Fibroblast of skin of right biceps (primary cell): Measurements from ENCODE around the gene TGFBR3L.

Source experiments
- DNase-seq: peaks from one replicate; pipeline ENCODE4 v3.0.0-alpha.2; 2013

Gene TGFBR3L

DNA sequence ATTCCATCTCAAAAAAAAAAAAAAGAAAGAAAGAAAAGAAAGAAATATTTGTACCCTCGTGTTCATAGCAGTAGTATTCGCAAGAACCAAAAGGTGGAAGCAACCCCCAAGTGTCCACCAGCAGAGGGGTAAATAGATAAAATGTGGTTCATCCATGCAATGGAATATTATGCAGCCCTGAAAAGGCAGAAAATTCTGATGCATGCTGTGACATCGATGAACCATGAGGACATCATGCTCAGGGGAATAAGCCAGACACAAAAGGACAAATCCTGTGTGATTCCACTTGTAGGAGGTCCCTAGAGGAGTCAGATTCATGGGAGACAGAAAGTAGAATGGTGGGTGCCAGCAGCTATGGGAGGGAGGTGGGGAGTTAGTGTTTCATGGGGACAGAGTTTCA, 32.7 kb upstream of the TGFBR3L start:
- no peak for DNase-seq

DNA sequence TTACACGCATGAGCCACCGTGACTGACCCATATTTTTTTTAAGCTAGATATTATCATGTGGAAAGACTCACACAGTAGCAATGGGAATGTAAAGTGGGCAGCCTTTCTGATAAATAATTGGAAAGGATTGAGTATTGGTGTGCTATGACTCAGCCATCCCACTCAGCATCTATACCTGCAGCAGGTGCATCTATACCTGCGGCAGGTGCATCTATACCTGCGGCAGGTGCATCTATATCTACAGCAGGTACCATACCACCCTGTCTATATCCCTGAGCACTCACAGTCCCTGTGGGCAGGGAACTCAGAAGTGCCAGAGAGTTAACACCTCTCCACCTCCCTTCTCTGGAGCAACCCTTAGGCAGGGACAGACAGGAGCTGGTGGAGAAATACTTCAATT, 31.5 kb upstream of the TGFBR3L start:
- DNase-seq: no peak

- DNase-seq: no peak
These were observed 30.6 kb upstream of the TGFBR3L start for GRCh38 chr19:7883796-7884570.

DNA sequence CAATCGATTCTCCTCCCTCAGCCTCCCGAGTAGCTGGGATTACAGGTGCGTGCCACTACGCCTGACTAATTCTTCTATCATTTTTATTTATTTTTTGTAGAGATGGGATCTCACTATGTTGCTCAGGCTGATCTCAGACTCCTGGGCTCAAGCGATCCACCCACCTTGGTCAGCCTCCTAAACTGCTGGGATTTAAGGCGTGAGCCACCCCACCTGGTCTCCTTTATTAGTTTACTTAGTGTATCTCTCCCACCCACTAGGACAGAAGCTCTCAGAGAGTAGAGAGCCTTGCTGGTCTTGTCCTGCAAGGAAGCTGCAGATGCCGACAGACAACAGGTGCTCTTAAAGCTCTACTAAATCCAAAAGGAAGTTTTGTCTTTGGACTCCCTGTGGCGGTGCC, 28.8 kb upstream of the TGFBR3L start:
- no peak for DNase-seq

DNA sequence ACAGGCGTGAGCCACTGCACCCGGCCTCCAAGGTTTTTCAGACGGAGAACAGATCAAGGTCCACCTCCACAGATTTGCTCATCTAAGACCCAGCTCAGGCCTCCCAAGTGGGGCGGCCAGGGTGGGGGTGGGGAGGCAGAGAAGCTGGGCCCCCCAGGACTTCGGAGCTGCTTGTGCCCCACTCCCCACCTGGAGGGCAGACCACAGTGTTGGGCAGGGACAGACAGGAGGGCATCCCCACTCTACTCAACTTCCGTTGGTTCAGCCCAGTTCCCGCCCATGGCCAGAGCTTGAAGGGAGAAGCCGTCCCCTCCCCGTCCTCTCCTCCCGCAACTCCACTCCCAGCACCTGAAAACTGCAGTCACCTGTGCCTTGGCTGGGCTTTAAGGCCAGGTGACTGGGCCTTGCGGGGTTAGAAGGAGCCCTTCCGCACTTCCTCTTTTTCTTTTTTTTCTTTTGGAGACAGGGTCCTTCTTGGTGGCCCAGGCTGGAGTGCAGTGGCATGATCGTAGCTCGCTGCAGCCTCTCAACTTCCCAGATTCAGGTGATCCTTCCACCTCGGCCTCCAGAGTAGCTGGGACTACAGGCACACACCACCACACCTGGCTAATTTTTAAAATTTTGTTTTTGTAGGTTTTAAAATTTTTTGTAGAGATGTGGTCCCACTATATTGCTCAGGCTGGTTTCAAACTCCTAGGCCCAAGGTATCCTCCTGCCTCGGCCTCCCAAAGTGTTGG, 27.1 kb upstream of the TGFBR3L start:
- DNase-seq: no peak

DNA sequence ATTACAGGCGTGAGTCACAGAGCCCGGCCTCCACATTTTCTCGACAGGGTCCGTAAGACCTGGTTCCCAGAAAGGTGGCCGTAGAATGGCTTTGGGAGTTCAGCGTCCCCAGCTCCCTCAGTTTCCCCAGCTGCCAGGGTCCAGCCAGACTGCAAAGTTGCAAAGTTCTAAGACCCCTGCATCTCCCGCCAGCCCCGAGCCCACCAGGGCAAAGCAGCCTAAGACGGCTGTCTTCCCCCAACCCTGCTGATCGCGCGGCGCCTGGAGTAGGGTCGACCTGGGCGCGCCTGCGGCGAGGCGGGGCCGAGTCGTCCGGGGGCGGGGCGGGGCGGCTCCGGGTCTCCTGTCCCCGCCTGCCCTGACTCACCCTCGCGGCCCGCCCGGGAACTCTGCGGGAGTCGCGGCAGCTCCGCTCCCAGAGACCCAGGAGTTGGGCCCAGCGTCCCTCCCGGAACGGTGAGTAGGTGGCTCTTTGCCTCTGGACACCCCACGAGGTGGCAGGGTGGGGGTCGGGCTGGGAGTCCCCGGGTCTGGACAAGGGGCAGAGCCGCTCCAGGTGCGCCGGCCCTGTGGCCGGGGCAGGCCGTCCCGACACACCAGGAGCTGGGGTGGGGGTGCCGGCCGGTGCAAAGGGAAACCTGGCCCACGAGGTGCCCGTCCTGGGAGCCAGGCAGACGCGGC, 26.3 kb upstream of the TGFBR3L start, which contains the start of gene LRRC8E:
Gene LRRC8E (plus strand): TSS at position 366 of the 681 bp plus-strand sequence. CDS start 7,094 bp downstream, outside the sequence.
- DNase-seq: peak; percentile 79

GRCh38 chr19:7888826-7889217, 25.8 kb upstream of the TGFBR3L start:
- no peak for DNase-seq

GRCh38 chr19:7893362-7894101, 21.1 kb upstream of the TGFBR3L start:
- DNase-seq: peak; percentile 52

DNA sequence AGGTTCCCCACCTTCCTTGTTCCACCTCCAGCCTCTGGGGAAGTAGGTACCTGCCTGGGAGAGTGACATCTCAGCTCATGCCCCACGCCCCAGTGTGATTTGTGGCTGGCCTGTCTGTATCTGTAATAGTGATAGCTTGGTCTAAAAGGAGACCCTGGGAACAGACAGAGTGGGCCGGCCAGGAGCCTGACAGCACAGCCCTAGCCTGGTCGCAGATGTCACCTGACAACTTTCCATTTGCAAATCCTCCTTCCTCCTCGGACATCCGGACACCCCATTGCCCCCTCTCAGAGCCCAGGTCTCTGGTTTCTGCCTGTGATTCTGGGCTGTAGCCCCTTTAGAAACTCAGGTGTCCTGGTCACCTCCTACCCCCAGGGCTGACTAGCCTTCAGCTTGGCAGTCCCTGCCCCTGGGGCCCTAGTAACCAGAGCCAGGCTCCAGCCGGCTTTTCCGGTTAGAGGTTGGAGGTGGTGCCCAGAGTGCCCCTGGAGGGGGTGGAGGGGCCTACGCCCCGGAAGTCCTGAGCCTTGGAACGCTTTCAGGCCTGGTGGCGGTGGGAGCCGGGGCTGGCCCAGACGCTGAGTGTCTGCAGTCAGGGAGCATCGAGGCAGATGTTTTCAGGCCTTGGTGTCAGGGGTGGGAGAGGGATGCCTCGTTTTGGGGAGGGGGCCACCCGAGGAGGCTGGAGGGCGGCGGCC, 19.9 kb upstream of the TGFBR3L start:
- no peak for DNase-seq

GRCh38 chr19:7895565-7895964, 19.1 kb upstream of the TGFBR3L start:
- no peak for DNase-seq

DNA sequence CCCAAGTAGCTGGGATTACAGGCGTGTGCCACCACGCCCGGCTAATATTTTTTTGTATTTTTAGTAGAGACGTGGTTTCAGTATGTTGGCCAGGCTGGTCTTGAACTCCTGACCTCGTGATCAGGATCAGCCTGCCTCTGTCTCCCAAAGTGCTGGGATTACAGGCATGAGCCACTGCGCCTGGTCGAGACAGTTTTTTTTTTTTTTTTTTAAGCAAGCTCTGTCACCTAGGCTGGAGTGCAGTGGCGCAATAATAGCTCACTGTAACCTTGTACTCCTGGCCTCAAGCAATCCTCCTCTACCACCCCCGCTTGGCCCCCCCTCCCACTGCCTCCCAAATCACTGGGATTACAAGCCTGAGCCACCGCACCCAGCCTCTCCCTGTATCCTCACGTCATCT, 17.3 kb upstream of the TGFBR3L start:
- DNase-seq: no peak

- no peak for DNase-seq
These were observed 15.7 kb upstream of the TGFBR3L start for GRCh38 chr19:7898967-7899366.

GRCh38 chr19:7899751-7900378, 14.8 kb upstream of the TGFBR3L start:
- no peak for DNase-seq

DNA sequence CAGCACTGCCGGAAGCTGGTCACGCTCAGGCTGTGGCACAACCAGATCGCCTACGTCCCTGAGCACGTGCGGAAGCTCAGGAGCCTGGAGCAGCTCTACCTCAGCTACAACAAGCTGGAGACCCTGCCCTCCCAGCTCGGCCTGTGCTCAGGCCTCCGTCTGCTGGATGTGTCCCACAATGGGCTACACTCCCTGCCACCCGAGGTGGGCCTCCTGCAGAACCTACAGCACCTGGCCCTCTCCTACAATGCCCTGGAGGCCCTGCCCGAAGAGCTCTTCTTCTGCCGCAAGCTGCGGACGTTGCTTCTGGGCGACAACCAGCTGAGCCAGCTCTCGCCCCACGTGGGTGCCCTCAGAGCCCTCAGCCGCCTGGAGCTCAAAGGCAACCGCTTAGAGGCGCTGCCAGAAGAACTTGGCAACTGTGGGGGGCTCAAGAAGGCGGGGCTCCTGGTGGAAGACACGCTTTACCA, 14.2 kb upstream of the TGFBR3L start:
- no peak for DNase-seq

DNA sequence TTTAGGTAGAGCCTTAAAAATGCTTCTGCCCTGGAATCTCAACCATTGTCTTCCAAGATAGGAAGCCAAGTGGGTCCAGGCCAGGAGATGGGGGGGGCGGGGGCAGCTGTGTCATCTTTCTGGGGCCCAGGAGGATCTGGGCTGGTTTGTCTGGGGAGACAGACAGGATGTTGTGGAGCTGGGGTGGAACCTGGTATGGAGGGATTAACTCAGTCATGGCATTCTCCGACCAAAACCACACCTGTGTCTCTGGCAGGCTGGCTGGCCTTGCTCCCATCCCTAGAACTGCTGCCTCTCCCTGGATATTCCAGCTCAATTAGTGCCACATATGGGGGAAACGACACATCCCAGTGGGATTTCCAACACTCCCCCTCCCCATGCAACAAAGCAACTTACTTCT, 13.7 kb upstream of the TGFBR3L start:
- no peak for DNase-seq

- no peak for DNase-seq
These were observed 13.3 kb upstream of the TGFBR3L start for GRCh38 chr19:7901337-7901736.

DNA sequence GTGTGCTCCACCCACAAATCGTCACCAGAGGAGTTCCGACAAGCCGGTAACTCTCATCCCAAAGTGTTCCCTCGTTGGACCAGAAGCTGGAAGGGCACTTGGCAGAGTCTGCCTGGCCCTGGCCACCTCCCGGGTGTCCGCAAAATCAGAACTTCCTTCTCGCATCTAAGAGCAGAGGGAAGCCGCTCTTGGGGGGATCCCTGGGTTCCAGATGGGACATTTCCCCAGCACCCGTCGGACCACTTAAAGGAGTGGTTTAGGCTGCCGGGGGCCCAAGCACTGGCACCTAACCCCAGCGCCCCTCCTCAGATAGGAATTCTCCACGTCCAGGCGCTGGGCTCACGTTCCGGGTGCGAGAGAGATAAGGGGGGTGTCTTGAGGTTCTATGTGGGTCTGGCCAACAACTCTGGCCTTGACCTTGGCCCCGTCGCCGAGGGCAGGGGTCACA, 11.8 kb upstream of the TGFBR3L start:
- DNase-seq: no peak

DNA sequence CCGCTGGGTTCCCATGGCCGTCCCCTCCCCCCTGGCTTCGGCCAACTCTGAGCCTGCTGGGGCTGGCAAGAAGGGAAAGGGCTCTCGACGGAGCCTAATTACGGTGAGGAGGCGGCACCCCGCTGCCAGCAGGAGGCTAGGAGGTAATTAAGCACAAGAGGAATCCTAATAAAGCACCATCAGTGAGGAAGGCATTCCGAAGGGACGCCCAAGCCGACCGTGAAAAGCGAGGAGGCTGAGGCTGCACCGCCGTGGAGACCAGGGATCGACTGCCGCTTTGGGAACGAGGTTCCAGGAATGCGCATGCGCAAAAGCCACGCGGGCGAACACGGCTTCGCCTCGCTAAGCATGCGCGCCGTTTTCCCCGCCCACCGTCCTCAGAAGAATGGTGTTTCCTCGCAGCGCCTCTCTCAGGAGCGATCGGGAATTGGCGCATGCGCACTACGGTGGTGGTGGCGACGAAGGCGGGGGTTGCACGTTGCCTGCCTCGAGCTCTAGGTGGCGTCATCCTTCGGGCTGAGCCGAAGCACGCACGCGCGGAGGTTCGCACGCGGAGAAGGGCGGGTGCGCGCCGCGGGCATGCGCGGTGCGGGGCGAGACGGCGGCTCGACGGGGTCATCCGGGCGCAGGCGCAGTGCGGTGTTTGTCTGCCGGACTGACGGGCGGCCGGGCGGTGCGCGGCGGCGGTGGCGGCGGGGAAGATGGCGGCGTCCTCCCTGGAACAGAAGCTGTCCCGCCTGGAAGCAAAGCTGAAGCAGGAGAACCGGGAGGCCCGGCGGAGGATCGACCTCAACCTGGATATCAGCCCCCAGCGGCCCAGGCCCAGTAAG, 11.2 kb upstream of the TGFBR3L start, which contains the start of gene MAP2K7:
Gene MAP2K7 (plus strand): TSS at position 634 of the 830 bp plus-strand sequence. CDS start 68 bp downstream, at position 702.
- DNase-seq: peak; percentile 98

- peak; percentile 28 for DNase-seq
These were observed 10.3 kb upstream of the TGFBR3L start for GRCh38 chr19:7904074-7905020.
